GM19025 (cell line): Measurements from ENCODE around the gene SEC16B.

Experiments
- ATAC-seq: cut with Tn5 transposase; IDR thresholded peaks from one replicate; pipeline ENCODE4 v1.9.1; 2021; ENCODE audit warnings: mild to moderate bottlenecking, low read depth, moderate library complexity; ENCODE audit not compliant: unreplicated experiment

Gene SEC16B

DNA sequence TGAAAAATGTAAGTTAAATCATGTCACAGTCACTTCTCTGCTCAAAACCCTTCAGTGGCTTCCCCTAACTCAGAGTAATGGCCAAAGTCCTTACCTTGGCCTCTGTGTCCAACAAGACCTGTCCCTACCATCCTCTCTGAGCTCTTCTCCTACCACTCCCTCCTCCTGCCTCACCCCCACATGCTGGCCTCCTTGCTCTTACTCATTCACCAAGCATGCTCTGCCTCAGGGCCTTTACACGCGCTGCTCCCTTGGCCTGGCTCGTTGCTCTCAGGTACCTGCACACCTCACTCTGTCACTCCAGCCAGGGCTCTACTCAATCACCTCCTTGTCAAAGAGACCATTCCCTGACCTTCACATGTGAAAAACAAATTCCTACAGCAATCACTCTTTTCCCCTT is 54.2 kb downstream of the SEC16B start:
- no peak for ATAC-seq

DNA sequence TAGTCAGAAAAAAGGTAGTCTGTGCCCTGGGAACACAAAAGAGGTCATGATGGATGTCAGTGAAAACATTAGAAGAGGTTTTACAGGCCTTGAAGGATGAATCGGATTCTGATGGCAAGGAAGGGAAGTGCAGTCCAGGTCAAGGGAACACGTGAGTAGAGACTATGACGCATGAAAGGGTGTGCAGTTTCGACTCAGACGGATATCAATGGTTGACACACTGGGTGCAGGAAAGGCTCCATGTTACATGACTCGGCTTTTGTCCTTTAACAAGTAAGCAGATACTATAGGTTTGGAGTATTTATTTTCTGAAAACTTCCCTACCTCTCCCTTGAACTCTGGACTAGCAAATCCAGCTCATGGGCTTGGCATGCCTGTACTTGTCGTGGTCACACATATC is 55.3 kb downstream of the SEC16B start:
- no peak for ATAC-seq

DNA sequence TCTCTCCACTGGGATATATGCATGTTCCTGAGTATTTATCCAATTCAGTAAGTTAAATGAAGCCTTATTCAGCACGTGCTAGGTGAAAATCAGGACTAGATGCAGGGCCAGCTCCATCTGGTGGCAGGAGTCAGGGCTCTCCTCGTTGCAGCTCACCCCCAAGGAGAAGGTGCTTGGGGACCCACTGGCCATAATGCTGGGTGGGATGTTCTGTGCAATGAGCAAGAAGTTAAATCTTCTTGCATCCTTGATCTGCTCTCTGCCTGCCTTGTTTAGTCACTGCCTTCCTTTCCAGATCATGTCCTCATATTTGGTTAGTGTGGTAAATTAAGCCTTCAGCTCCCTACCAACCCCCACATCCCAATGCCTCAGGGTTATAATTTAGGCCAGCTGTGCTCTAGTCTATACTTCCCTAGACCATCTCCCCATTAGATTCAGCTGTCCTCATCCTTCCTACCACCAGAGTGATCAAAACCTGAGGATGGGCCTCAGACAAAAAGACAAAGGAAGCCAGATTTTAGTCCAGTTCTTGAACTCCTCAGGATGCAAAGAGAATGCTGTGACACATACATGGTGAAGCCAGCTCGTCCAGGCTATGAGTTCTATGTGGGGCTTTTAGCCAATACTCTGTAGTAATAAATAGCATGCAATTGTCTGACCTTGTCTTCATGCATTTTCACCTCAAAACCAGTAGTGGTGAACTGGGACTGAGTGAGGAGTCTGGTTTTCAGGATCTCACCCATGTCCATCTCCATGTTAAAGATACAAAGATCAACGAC is 55.9 kb downstream of the SEC16B start:
- no peak for ATAC-seq

DNA sequence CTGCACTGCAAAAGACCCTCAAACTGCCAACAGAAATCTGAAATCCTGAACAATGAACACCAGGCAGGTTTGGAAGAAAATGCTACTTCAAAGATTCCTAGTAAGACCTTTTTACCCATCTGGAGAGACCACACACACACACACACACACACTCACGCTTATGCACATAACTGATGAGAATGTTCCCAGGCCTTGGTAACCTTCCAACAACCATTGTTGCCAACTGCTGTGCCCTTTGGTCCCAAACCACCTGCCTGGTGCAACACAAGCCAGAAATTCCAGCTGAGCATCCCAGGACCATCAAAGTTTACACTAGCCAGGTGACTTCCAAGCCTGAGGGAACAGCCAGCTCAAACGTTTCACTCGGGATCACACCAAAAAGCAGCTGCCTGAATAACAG is 56.9 kb downstream of the SEC16B start:
- no peak for ATAC-seq

DNA sequence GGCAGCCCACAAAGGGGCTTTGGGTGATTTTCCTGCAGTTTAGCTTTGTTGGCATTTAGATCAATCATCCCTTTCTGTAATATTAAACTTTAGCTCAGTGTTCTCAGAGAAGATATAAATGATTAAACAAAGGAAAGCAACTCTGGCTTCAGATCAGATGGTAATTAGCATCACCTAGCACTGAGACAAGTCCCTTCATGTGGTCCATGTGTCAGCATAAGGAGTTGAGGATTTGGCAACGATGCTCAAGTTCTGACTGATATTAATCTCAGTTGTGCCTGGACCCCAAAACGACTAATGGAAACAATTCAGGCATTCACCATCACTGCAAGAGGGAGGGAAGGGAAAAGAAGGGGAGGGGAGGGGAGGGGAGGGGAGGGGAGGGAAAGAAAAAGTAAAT is 60.4 kb downstream of the SEC16B start:
- no peak for ATAC-seq

DNA sequence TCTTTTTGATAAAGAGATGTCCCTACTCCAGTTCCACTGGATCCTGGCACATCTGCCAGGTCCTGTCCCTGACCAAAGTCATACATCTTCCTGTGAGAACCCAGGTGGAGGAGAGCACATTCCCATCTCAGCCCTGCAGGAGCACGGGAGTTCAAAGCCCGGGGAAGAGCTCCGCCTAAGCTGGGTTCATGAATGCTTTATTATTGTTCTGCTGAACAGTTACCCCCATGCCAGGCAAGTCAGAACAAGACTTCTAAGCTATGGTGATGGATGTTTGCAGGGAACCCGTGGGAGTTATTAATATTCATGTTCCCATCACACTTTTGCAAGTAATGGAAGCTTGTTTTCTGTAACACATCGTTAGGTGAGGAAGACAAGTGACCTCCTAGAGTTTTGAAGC is 62.9 kb downstream of the SEC16B start:
- ATAC-seq, result no peak

DNA sequence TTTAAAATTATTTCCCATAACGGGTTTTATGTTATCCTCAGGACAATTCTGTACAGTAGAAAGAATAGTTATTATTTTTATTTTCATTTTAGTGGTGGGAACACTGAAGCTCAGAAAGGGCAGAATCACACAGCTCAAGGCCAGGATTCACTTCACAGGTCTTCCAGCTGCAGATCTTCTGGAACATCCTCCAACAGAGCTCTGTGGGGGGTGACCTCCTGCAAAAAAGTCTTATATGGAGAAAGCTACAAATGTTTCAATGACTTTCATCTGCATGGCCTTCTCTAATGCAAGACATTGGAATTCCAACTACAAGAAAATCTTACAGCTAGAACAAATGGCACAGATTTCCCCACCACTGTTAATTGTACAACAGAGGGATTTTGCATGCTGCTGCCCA is 64.2 kb downstream of the SEC16B start:
- no peak for ATAC-seq

DNA sequence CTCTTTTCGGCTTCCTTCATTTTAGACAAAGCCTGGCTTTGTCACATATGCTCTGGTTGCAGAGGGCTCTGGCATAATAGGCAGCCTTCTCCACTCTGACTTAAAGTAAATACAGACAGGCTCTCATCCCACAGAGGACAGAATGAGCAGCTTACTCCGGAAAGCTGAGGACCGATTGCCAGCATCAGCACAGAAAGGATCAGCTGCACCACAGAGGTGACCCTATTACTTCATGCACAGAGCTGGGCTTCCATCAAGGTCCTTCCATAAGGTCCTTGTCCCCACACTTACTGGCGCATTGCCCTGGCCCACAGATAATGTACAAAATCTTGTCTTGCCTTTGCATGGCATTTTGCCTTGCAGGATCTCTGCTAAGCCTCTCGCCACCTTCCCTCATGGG is 67.6 kb downstream of the SEC16B start:
- ATAC-seq, result no peak

DNA sequence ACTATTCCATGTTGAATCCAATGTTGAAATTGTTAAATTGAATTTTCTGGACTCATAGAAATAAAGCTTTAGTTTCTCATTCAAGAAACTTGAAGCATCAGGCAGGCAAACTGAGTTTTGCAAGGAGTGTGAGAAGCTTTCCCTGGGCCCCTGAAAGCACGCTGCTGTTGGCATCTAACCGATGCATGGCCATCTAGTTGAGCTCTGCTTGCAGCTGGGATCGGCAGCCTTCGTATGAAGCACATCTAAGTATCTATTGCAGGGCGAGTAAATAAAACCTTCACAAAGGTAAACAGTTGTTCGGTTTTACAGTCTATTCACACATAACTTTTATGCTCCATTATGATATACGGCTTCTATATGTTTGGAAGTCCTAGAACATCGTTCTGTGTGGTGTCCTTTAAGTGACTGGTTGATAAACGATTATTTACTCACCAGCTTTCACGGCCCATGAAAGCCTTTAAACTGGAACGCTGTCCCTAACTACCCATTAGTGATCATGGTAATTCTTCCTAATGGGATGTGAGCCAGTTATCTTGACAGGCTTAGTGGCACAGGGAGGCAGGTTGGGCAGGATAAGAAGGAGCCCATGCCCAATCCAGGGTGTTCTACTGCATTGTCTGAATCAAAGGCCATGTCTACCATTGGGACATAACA is 71.7 kb downstream of the SEC16B start:
- ATAC-seq, result no peak

DNA sequence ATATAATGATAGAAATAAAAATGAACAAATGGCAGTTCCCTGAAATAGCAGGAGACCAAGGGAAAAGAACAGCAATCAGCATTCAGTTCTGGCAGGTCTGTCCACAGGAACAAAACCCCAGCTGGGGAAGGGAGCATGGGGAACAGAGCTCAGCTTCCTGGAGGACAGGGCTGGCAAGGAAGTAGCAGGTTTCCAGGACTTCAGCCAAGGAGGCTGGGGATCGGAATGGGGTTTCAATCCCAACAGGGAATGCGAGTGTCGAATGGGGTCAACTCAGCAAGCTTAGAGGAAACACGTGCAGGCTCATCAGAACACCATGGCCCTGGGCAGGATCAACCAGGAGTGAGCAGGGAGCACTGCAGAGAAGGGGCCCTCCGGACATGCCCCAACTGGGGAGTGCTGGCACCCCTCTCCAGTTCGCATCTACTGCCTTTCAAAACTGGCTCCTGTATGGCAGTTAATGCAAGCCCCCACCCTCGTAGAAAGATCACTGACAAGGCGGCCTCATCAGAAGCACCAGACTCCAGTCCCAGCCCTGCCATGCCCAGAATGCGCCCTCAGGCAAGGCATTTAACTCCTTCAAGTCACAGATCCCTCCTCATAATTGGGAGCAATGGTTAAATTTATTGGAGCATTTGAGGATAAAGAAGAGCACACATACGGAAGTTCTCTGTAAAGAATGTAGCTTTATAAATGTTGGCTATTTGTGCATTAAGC is 72.4 kb downstream of the SEC16B start:
- ATAC-seq, result no peak
